ENCODE data around the gene QPCT.
"Not testable (repeated sequence)": the region's sequence is repeated elsewhere in the genome, so short reads cannot be mapped to it uniquely, and the experiment has no call there.

The QPCT gene

GRCh38 chr2:37344453-37345361 is at the start of gene QPCT:
Gene QPCT, plus strand, starts transcription at chr2:37344630. Its CDS starts 102 bp downstream, at chr2:37344732.
- Mint-ChIP-seq H3K9me3 (no peaks in the 10 kb centered on the region), H3K36me3 (ENCODE audit: low read depth) (no peaks in the 10 kb centered on the region), H3K27ac (peak within 1 kb of the TSS in 2 of 3 experiments; percentile 55 to 70), H3K4me3 (no peak within 1 kb of the TSS), H3K4me1 (peaks cover 32% of the 10 kb centered on the region), H3K27me3 (ENCODE audit: low read depth) (no peaks in the 10 kb centered on the region)
- TF ChIP-seq CTCF (IDR thresholded peaks at IDR 0.05; ENCODE audit: unreplicated experiment in 3 of 3), result no peak

- not testable (repeated sequence) for H3K27me3 Mint-ChIP-seq (ENCODE audit: low read depth); H3K4me1 Mint-ChIP-seq; H3K4me3 Mint-ChIP-seq; H3K27ac Mint-ChIP-seq; H3K9me3 Mint-ChIP-seq
- H3K36me3 Mint-ChIP-seq (ENCODE audit: low read depth), result peaks cover 38% of the 10 kb centered on the region
Measured at GRCh38 chr2:37294858-37295257, 49.6 kb upstream of the QPCT start.

- no peak for TF ChIP-seq CTCF (IDR thresholded peaks at IDR 0.05; ENCODE audit: unreplicated experiment in 3 of 3)
- Mint-ChIP-seq H3K4me1 (no peaks in the 10 kb centered on the region), H3K27me3 (ENCODE audit: low read depth) (no peaks in the 10 kb centered on the region), H3K9me3 (no peaks in the 10 kb centered on the region), H3K36me3 (ENCODE audit: low read depth) (peaks cover 35% of the 10 kb centered on the region), H3K27ac (no peak overlapping the region), H3K4me3 (no peak overlapping the region)
Measured at GRCh38 chr2:37295469-37296073, 48.9 kb upstream of the QPCT start.

GRCh38 chr2:37297632-37298031 is 46.8 kb upstream of the QPCT start:
- no peak for TF ChIP-seq CTCF (IDR thresholded peaks at IDR 0.05; ENCODE audit: unreplicated experiment in 3 of 3)
- Mint-ChIP-seq H3K27ac (no peak overlapping the region), H3K4me3 (no peak overlapping the region), H3K4me1 (peaks cover 11% of the 10 kb centered on the region), H3K27me3 (ENCODE audit: low read depth) (no peaks in the 10 kb centered on the region), H3K36me3 (ENCODE audit: low read depth) (peaks cover 25% of the 10 kb centered on the region), H3K9me3 (no peaks in the 10 kb centered on the region)

GRCh38 chr2:37300146-37300545 is 44.3 kb upstream of the QPCT start:
- Mint-ChIP-seq H3K4me1 (peaks cover 16% of the 10 kb centered on the region), H3K9me3 (no peaks in the 10 kb centered on the region), H3K27ac (no peak overlapping the region), H3K36me3 (ENCODE audit: low read depth) (peaks cover 30% of the 10 kb centered on the region), H3K27me3 (ENCODE audit: low read depth) (no peaks in the 10 kb centered on the region), H3K4me3 (no peak overlapping the region)
- TF ChIP-seq CTCF (IDR thresholded peaks at IDR 0.05; ENCODE audit: unreplicated experiment in 3 of 3), result no peak

- no peak overlapping the region for H3K27ac Mint-ChIP-seq
- H3K27me3 Mint-ChIP-seq (ENCODE audit: low read depth), result no peaks in the 10 kb centered on the region
- H3K4me1 Mint-ChIP-seq, result peaks cover 21% of the 10 kb centered on the region
- no peak overlapping the region for H3K4me3 Mint-ChIP-seq
- peaks cover 30% of the 10 kb centered on the region for H3K36me3 Mint-ChIP-seq (ENCODE audit: low read depth)
- no peak for TF ChIP-seq CTCF (IDR thresholded peaks at IDR 0.05; ENCODE audit: unreplicated experiment in 3 of 3)
- H3K9me3 Mint-ChIP-seq, result no peaks in the 10 kb centered on the region
Measured at GRCh38 chr2:37300578-37300977, 43.9 kb upstream of the QPCT start.
